BLaER1 treated with 17β-estradiol and CSF1 and Interleukin-3, amounts not matched to agents 10 nM and 100 nM (cell line): Measurements from ENCODE around the gene JAG2.

ENCODE experiments used
- H3K27ac ChIP-seq, 11 experiments: shearing (Covaris generic); formaldehyde crosslinking; 2 replicates each; pipeline ENCODE4 v1.8.1; 2022
- H3K27me3 ChIP-seq, 11 experiments: shearing (Covaris generic); formaldehyde crosslinking; 2 replicates each; pipeline ENCODE4 v1.8.1; 2022
- H3K36me3 ChIP-seq, 11 experiments: shearing (Covaris generic); formaldehyde crosslinking; 2 replicates each; pipeline ENCODE4 v1.8.1; 2022
- H3K4me1 ChIP-seq, 10 experiments: shearing (Covaris generic); formaldehyde crosslinking; 2 replicates each; pipeline ENCODE4 v1.8.1; 2022
- H3K4me2 ChIP-seq, 11 experiments: shearing (Covaris generic); formaldehyde crosslinking; 2 replicates each; pipeline ENCODE4 v1.8.1; 2022
- H3K4me3 ChIP-seq, 10 experiments: shearing (Covaris generic); formaldehyde crosslinking; 2 replicates each; pipeline ENCODE4 v1.8.1; 2022
- H3K9ac ChIP-seq, 11 experiments: shearing (Covaris generic); formaldehyde crosslinking; 2 replicates each; pipeline ENCODE4 v1.8.1; 2022
- H3K9me3 ChIP-seq, 11 experiments: shearing (Covaris generic); formaldehyde crosslinking; replicated peaks in 1 of 11; 2 replicates each; pipeline ENCODE4 v1.8.1; 2022
- H4K20me1 ChIP-seq, 11 experiments: shearing (Covaris generic); formaldehyde crosslinking; 2 replicates each; pipeline ENCODE4 v1.8.1; 2022
- Cebpa-rat ChIP-seq, 11 experiments: shearing (Covaris generic); IDR thresholded peaks; 2 replicates each; pipeline ENCODE4 v1.8.1; 2022

Gene JAG2

DNA sequence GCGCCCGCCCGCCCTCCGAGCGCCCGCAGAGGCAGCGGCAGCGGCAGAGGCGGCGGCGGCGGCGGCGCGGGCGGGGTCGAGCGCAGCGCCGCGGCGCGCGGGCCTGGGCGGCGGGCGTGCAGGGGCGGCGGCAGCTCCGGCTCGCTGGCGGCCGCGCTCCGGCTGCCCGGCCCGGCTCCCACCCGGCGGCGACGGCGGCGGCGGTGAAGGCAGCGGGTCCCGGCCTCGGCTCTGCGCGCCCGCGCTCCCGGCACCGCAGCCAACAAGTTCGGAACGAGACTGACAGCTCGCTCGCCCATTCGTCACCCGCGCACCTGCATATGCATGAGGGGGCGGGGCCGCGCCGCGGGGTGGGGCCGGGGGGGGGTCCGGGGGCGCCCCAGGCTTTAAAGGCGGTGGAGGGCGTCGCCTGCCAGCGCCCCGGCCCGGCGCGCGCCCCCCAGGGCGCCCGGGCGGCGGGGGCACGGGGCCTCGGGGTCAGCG lies at the start of gene JAG2:
JAG2 (minus strand) TSS at position 281 of the 483 bp plus-strand sequence. CDS start 356 bp downstream, outside the sequence.
- H3K36me3 ChIP-seq: no peaks in the 10 kb centered on the region
- peaks cover 0 to 29% (median 0%) of the 10 kb centered on the region in 11 experiments; a peak in 8 of 22 replicates for H3K27me3 ChIP-seq
- peak within 1 kb of the TSS; percentile 54 to 71 (median 64) for H3K4me3 ChIP-seq
- H3K4me2 ChIP-seq: peak within 1 kb of the TSS; percentile 97 to 100 (median 100)
- H3K9me3 ChIP-seq: no peaks in the 10 kb centered on the region
- peaks cover 44 to 92% (median 91%) of the 10 kb centered on the region in 10 experiments for H3K4me1 ChIP-seq
- no peak for TF ChIP-seq Cebpa-rat (IDR thresholded peaks at IDR 0.05)
- peak within 1 kb of the TSS; percentile 18 to 82 (median 69); a peak in 21 of 22 replicates for H3K9ac ChIP-seq
- H3K27ac ChIP-seq: peak within 1 kb of the TSS in 8 of 11 experiments; percentile 48 to 82 (median 72); a peak in 15 of 22 replicates
- H4K20me1 ChIP-seq: peaks cover 27 to 85% (median 65%) of the 10 kb centered on the region in 11 experiments; a peak in 19 of 22 replicates

GRCh38 chr14:105217774-105218173 lies 49.2 kb upstream of the JAG2 start:
- H3K9ac ChIP-seq: no peak overlapping the region
- H3K27ac ChIP-seq: no peak overlapping the region
- no peak overlapping the region for H3K4me2 ChIP-seq
- H3K4me3 ChIP-seq: no peak overlapping the region
- no peaks in the 10 kb centered on the region for H3K9me3 ChIP-seq
- no peak for TF ChIP-seq Cebpa-rat (IDR thresholded peaks at IDR 0.05)
- H3K27me3 ChIP-seq: peaks cover 0 to 15% (median 0%) of the 10 kb centered on the region in 11 experiments; a peak in 6 of 22 replicates
- peaks cover 50 to 100% (median 98%) of the 10 kb centered on the region in 11 experiments; a peak in 21 of 22 replicates for H4K20me1 ChIP-seq
- H3K4me1 ChIP-seq: peaks cover 17 to 79% (median 54%) of the 10 kb centered on the region in 10 experiments
- H3K36me3 ChIP-seq: peaks cover 52 to 77% (median 64%) of the 10 kb centered on the region in 11 experiments

- Histone ChIP-seq H3K9me3 (no peaks in the 10 kb centered on the region), H3K27me3 (peaks cover 0 to 15% (median 0%) of the 10 kb centered on the region in 11 experiments; a peak in 6 of 22 replicates), H3K9ac (no peak overlapping the region), H3K4me3 (no peak overlapping the region), H3K4me1 (peaks cover 17 to 79% (median 57%) of the 10 kb centered on the region in 10 experiments), H3K36me3 (peaks cover 50 to 80% (median 59%) of the 10 kb centered on the region in 11 experiments), H3K4me2 (no peak overlapping the region), H3K27ac (no peak overlapping the region), H4K20me1 (peaks cover 52 to 100% (median 100%) of the 10 kb centered on the region in 11 experiments; a peak in 21 of 22 replicates)
- no peak for TF ChIP-seq Cebpa-rat (IDR thresholded peaks at IDR 0.05)
Measured at GRCh38 chr14:105216490-105217247, 48.1 kb upstream of the JAG2 start.

GRCh38 chr14:105215602-105216001 lies 47.0 kb upstream of the JAG2 start:
- Histone ChIP-seq H3K4me2 (peak overlapping the region in 6 of 11 experiments; percentile 67 to 91 (median 86); a peak in 6 of 22 replicates), H3K36me3 (peaks cover 43 to 79% (median 50%) of the 10 kb centered on the region in 11 experiments), H3K9me3 (no peaks in the 10 kb centered on the region), H3K9ac (no peak overlapping the region), H3K4me1 (peaks cover 17 to 79% (median 56%) of the 10 kb centered on the region in 10 experiments), H3K4me3 (no peak overlapping the region), H3K27ac (no peak overlapping the region), H3K27me3 (peaks cover 0 to 15% (median 0%) of the 10 kb centered on the region in 11 experiments; a peak in 6 of 22 replicates), H4K20me1 (peaks cover 52 to 100% (median 97%) of the 10 kb centered on the region in 11 experiments; a peak in 21 of 22 replicates)
- TF ChIP-seq Cebpa-rat (IDR thresholded peaks at IDR 0.05): no peak

DNA sequence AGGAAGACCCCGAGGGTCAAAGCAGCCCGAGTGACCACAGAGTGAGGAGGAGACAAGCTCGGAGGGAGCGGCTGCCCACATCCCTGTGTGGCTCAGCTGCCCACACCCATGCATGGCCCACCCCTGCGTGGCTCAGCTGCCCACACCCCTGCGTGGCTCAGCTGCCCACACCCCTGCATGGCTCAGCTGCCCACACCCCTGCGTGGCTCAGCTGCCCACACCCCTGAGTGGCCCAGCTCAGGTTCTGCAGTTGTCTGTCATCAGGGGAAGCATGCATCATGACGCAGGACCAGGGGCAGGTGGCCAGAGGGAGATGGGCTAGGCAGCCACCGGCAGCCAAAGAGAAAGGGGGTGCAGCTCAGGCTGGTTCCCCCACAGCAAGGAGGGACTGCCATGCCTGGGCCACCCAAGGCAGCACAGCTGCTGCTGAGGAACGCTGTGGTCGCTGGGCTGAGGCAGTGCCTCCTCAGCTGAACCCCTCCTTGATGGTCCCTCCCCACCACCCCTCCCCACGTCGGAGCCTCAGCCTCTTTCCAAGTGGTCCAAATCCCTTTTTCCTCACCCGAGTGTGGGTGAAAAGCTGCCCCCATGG lies 45.8 kb upstream of the JAG2 start:
- peak overlapping the region; percentile 38 to 94 (median 80); a peak in 21 of 22 replicates for H3K4me2 ChIP-seq
- TF ChIP-seq Cebpa-rat (IDR thresholded peaks at IDR 0.05): no peak
- peaks cover 45 to 77% (median 48%) of the 10 kb centered on the region in 11 experiments for H3K36me3 ChIP-seq
- H3K27me3 ChIP-seq: peaks cover 0 to 15% (median 0%) of the 10 kb centered on the region in 11 experiments; a peak in 6 of 22 replicates
- no peaks in the 10 kb centered on the region for H3K9me3 ChIP-seq
- H3K9ac ChIP-seq: peak overlapping the region in 4 of 11 experiments; percentile 4 to 58 (median 56); a peak in 8 of 22 replicates
- peak overlapping the region in 2 of 11 experiments; percentile 10 to 26; a peak in 2 of 22 replicates for H3K27ac ChIP-seq
- H3K4me1 ChIP-seq: peaks cover 17 to 79% (median 52%) of the 10 kb centered on the region in 10 experiments
- H4K20me1 ChIP-seq: peaks cover 52 to 98% (median 85%) of the 10 kb centered on the region in 11 experiments; a peak in 21 of 22 replicates
- H3K4me3 ChIP-seq: peak overlapping the region in 1 of 10 experiments; percentile 19; a peak in 2 of 20 replicates

- H3K4me1 ChIP-seq: peaks cover 17 to 89% (median 60%) of the 10 kb centered on the region in 10 experiments
- peaks cover 37 to 74% (median 40%) of the 10 kb centered on the region in 11 experiments for H3K36me3 ChIP-seq
- H3K27me3 ChIP-seq: peaks cover 0 to 15% (median 0%) of the 10 kb centered on the region in 11 experiments; a peak in 6 of 22 replicates
- H3K9ac ChIP-seq: peak overlapping the region in 6 of 11 experiments; percentile 10 to 58 (median 54); a peak in 10 of 22 replicates
- no peaks in the 10 kb centered on the region for H3K9me3 ChIP-seq
- H3K27ac ChIP-seq: peak overlapping the region in 4 of 11 experiments; percentile 10 to 37 (median 22); a peak in 5 of 22 replicates
- H4K20me1 ChIP-seq: peaks cover 52 to 98% (median 78%) of the 10 kb centered on the region in 11 experiments; a peak in 21 of 22 replicates
- peak overlapping the region; percentile 38 to 94 (median 80); a peak in 21 of 22 replicates for H3K4me2 ChIP-seq
- TF ChIP-seq Cebpa-rat (IDR thresholded peaks at IDR 0.05): no peak
- H3K4me3 ChIP-seq: peak overlapping the region in 1 of 10 experiments; percentile 19; a peak in 2 of 20 replicates
Measured at GRCh38 chr14:105213361-105213760, 44.8 kb upstream of the JAG2 start.

DNA sequence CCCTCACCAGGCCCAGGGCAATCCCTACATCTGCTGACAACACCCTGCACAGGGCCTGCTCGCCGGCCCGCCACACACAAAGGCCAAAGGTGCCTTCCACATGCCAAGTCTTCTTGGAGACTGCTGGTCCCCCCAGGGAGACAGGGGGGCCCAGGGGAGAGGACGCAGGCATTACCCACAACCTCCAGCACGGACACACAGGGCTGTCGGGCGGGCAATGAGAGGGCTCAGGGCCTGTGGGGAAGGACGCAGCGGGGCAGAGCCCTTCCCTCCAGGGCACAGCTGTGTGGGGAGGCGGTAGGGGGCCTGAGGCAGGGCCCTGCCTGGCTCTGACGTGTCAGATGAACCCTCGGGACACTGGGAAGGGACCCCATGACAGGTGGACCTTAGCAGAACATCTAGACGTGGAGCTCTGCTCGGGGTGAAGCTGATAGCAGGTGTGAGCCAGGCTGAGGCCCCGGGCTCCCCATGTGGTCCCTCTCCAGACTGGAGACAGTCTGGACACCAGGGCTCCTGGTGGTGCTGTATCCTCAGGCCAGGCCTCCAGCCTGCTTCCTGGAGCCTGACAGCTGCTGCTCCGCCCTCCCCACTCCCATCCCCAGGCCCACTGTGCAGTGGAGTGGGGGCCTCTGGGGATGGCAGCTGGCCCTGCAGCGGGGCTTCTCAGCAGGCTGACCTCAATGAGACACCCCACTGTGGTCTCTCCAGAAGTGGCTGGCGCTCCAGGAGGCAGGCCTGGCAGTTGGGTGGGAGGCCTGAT lies 44.1 kb upstream of the JAG2 start:
- TF ChIP-seq Cebpa-rat (IDR thresholded peaks at IDR 0.05): no peak
- peaks cover 0 to 15% (median 0%) of the 10 kb centered on the region in 11 experiments; a peak in 6 of 22 replicates for H3K27me3 ChIP-seq
- H4K20me1 ChIP-seq: peaks cover 52 to 96% (median 74%) of the 10 kb centered on the region in 11 experiments; a peak in 21 of 22 replicates
- H3K9ac ChIP-seq: peak overlapping the region in 8 of 11 experiments; percentile 0 to 58 (median 32); a peak in 8 of 22 replicates
- peaks cover 17 to 87% (median 62%) of the 10 kb centered on the region in 10 experiments for H3K4me1 ChIP-seq
- H3K9me3 ChIP-seq: no peaks in the 10 kb centered on the region
- no peak overlapping the region for H3K4me3 ChIP-seq
- peak overlapping the region in 2 of 11 experiments; percentile 26 to 29; a peak in 4 of 22 replicates for H3K27ac ChIP-seq
- H3K4me2 ChIP-seq: peak overlapping the region in 9 of 11 experiments; percentile 67 to 94 (median 85); a peak in 18 of 22 replicates
- peaks cover 30 to 68% (median 34%) of the 10 kb centered on the region in 11 experiments for H3K36me3 ChIP-seq
